ENCODE results near the gene ENC1. TPM values are rescaled to one million over a fixed set of nuclear protein-coding genes. Genes with fewer than 3 reads are reported as not detected.

ENC1 gene
- total and polyA plus RNA-seq, 12 donors, result 2.1 to 9.1 (median 3.7) TPM

DNA sequence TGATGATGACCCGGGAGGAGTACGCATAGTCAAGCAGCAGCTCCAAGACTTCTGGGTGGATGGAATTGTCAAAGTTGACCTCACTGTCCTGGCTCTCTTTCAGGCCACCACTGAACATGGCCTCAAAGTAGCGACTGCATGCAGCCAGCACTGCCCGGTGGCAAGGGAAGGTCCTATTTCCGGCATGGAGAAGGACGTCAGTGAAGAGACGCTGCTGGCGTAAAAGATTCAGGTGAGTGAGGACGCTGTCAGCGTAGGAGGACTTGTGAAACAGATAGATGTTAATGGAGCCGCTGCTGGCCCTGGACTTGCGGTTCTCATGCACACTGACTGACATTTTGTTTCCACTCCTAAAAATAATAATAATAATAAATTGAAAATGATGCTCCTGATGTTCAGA is 4.4 kb downstream of the ENC1 start:
- no peak for ATAC-seq

DNA sequence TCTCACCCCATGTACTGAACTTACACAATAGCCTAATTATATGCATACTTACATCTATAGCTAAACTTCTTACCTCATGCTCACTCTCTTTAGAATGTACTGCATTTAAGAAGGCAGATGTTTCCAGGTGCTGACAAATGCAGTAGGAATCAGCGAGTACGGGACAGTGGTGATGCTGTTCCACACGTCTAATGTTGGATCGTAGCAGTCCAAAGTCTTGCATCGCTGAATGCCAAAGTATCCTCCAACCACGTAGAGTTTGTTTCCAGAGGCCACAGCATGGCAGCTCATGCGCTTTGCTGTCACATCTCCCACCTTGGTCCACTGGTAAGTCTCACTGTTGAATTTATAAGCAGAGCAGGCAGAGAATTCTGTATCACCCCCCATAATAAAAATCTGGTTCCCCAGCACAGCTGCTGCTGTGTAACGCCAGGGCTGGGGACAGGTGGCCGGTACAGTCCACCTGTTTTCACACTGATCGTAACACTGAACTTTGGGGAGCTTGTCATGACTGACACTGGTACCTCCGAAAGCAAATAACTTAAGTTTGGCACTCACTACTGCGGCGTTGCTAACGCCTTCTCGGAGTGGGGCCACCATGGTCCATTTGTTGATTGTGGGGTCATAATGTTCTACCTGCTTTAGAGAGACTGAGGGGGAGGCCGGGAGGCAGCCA is 5.8 kb downstream of the ENC1 start:
- no peak overlapping the region for H3K27ac ChIP-seq
- DNase-seq (no peak), ATAC-seq (no peak)
- peaks cover 0 to 65% (median 5%) of the 10 kb centered on the region in 9 donors for H3K36me3 ChIP-seq
- no peak overlapping the region for H3K4me3 ChIP-seq
- H3K27me3 ChIP-seq, result no peaks in the 10 kb centered on the region
- intact Hi-C loops (cut with DNase I), result loop anchor here in 6 of 10 donors (5.0 to 10.0 kb wide), 10 partner anchors 50 to 587 kb away; no protein-coding TSS in a partner anchor
- no peaks in the 10 kb centered on the region for H3K9me3 ChIP-seq
- peaks cover 0 to 75% (median 45%) of the 10 kb centered on the region in 9 donors for H3K4me1 ChIP-seq
- WGBS, 2 donors, result 90 to 91% methylated on average over 16 of the region's 16 CpGs
- no peak for TF ChIP-seq CTCF (IDR thresholded peaks at IDR 0.05)

More for the DNA sequence above, 4.4 kb downstream of the ENC1 start:
- WGBS, 2 donors, result 83 to 86% methylated on average over 12 of the region's 12 CpGs
- H3K27ac ChIP-seq, result no peak overlapping the region
- intact Hi-C loops (cut with DNase I), result loop anchor here in 6 of 10 donors (5.0 to 10.0 kb wide), 10 partner anchors 51 to 589 kb away; no protein-coding TSS in a partner anchor
- H3K27me3 ChIP-seq, result no peaks in the 10 kb centered on the region
- no peak for DNase-seq
- H3K36me3 ChIP-seq, result peaks cover 0 to 52% (median 5%) of the 10 kb centered on the region in 9 donors
- peak overlapping the region in 2 of 10 donors; percentile 3 to 17 for H3K4me3 ChIP-seq
- peaks cover 0 to 73% (median 45%) of the 10 kb centered on the region in 9 donors for H3K4me1 ChIP-seq
- TF ChIP-seq CTCF (IDR thresholded peaks at IDR 0.05), result no peak
- H3K9me3 ChIP-seq, result no peaks in the 10 kb centered on the region

- Histone ChIP-seq H3K36me3 (peaks cover 0 to 76% (median 5%) of the 10 kb centered on the region in 9 donors), H3K27me3 (no peaks in the 10 kb centered on the region), H3K4me1 (peaks cover 0 to 74% (median 45%) of the 10 kb centered on the region in 9 donors), H3K27ac (no peak overlapping the region), H3K4me3 (no peak overlapping the region), H3K9me3 (no peaks in the 10 kb centered on the region)
- no peak for ATAC-seq
- intact Hi-C loops (cut with DNase I), result loop anchor here in 4 of 10 donors (10.0 kb wide), 8 partner anchors 49 to 459 kb away; no protein-coding TSS in a partner anchor
- no peak for TF ChIP-seq CTCF (IDR thresholded peaks at IDR 0.05)
- no peak for DNase-seq
- WGBS, 2 donors, result 71 to 79% methylated on average over 9 of the region's 9 CpGs
Observed at GRCh38 chr5:74633695-74634094, 6.8 kb downstream of the ENC1 start.

GRCh38 chr5:74632947-74633356 is 7.6 kb downstream of the ENC1 start:
- Histone ChIP-seq H3K36me3 (peaks cover 0 to 83% (median 5%) of the 10 kb centered on the region in 9 donors), H3K27ac (peak overlapping the region in 1 of 10 donors; percentile 79), H3K27me3 (no peaks in the 10 kb centered on the region), H3K4me3 (no peak overlapping the region), H3K4me1 (peaks cover 0 to 67% (median 39%) of the 10 kb centered on the region in 9 donors), H3K9me3 (no peaks in the 10 kb centered on the region)
- DNase-seq, result no peak
- intact Hi-C loops (cut with DNase I), result loop anchor here in 4 of 10 donors (10.0 kb wide), 8 partner anchors 48 to 458 kb away; no protein-coding TSS in a partner anchor
- no peak for TF ChIP-seq CTCF (IDR thresholded peaks at IDR 0.05)
- 86 to 90% methylated on average over 4 of the region's 4 CpGs for WGBS, 2 donors
- no peak for ATAC-seq
